Suprapubic skin (tissue), 4 donors: Measurements from ENCODE around the gene ESRP2.

Source experiments
- CTCF ChIP-seq, 2 donors: fragments of 200-600 bp in 1 of 2; fragments of 450-650 bp in 1 of 2; sonication (generic) in 1 of 2; IDR thresholded peaks; one replicate each; pipeline ENCODE4 v1.5.1; 2016 to 2019; ENCODE audit warnings: antibody characterized with exemption in 2 of 2, mild to moderate bottlenecking in 1 of 2, moderate library complexity in 1 of 2
- EP300 ChIP-seq: sonication (generic); formaldehyde crosslinking; IDR thresholded peaks from one replicate; pipeline ENCODE4 v1.6.1; 2017; ENCODE audit warnings: antibody characterized with exemption
- POLR2A ChIP-seq, 2 donors: fragments of 450-650 bp; IDR thresholded peaks; one replicate each; pipeline ENCODE4 v1.6.1; 2017; ENCODE audit warnings: antibody characterized with exemption in 2 of 2, mild to moderate bottlenecking in 2 of 2, moderate library complexity in 2 of 2
- POLR2AphosphoS5 ChIP-seq, 3 donors: sonication (generic); formaldehyde crosslinking; IDR thresholded peaks; one replicate each; pipeline ENCODE4 v1.6.1; 2017; ENCODE audit warnings: antibody characterized with exemption in 3 of 3

GRCh38 chr16:68273459-68273858 lies 37.5 kb upstream of the ESRP2 start:
- TF ChIP-seq CTCF (IDR thresholded peaks at IDR 0.05) (no peak), POLR2A (IDR thresholded peaks at IDR 0.05) (no peak), POLR2AphosphoS5 (IDR thresholded peaks at IDR 0.05) (no peak), EP300 (no peak)
